Fibroblast of skin of scalp (primary cell): ENCODE data around the gene USP36.
A peak's percentile ranks its signal among the peaks of the same experiment; 100 is the strongest.
"Not testable (repeated sequence)": the region's sequence is repeated elsewhere in the genome, so short reads cannot be mapped to it uniquely, and the experiment has no call there.

Source experiments
- DNase-seq: peaks from one replicate; pipeline ENCODE4 v3.0.0-alpha.2; 2013

The USP36 gene

GRCh38 chr17:78790552-78790951, 50.1 kb downstream of the USP36 start:
- DNase-seq: no peak

- peak; percentile 84 for DNase-seq
Observed at GRCh38 chr17:78789663-78790181, 50.9 kb downstream of the USP36 start.

GRCh38 chr17:78789149-78789662, 51.4 kb downstream of the USP36 start:
- DNase-seq: no peak

GRCh38 chr17:78788451-78788850, 52.2 kb downstream of the USP36 start:
- no peak for DNase-seq

- no peak for DNase-seq
Observed at GRCh38 chr17:78787444-78787843, 53.2 kb downstream of the USP36 start.

GRCh38 chr17:78785663-78786057, 55.0 kb downstream of the USP36 start:
- DNase-seq: no peak

GRCh38 chr17:78785011-78785662, 55.5 kb downstream of the USP36 start:
- no peak for DNase-seq

GRCh38 chr17:78784352-78784751, 56.3 kb downstream of the USP36 start:
- no peak for DNase-seq

- DNase-seq: no peak
Observed at GRCh38 chr17:78783711-78784324, 56.8 kb downstream of the USP36 start.

GRCh38 chr17:78781893-78782304, 58.7 kb downstream of the USP36 start, which contains the start of gene CYTH1:
CYTH1 (minus strand) TSS chr17:78782273; CDS start chr17:78782223, 50 bp downstream.
- DNase-seq: no peak

GRCh38 chr17:78781104-78781892, 59.3 kb downstream of the USP36 start:
- peak; percentile 23 for DNase-seq

- no peak for DNase-seq
Observed at GRCh38 chr17:78780335-78780734, 60.3 kb downstream of the USP36 start.

GRCh38 chr17:78779850-78780249, 60.8 kb downstream of the USP36 start:
- no peak for DNase-seq

- not testable (repeated sequence) for DNase-seq
Observed at GRCh38 chr17:78779286-78779651, 61.3 kb downstream of the USP36 start.

GRCh38 chr17:78777881-78778280, 62.7 kb downstream of the USP36 start:
- no peak for DNase-seq

- no peak for DNase-seq
Observed at GRCh38 chr17:78774956-78775571, 65.5 kb downstream of the USP36 start.

GRCh38 chr17:78774453-78774852, 66.2 kb downstream of the USP36 start:
- no peak for DNase-seq

- no peak for DNase-seq
Observed at GRCh38 chr17:78771758-78772382, 68.7 kb downstream of the USP36 start.

GRCh38 chr17:78769196-78769773, 71.3 kb downstream of the USP36 start:
- DNase-seq: no peak

GRCh38 chr17:78767806-78768205, 72.8 kb downstream of the USP36 start:
- DNase-seq: no peak

- no peak for DNase-seq
Observed at GRCh38 chr17:78766743-78767294, 73.8 kb downstream of the USP36 start.

- no peak for DNase-seq
Observed at GRCh38 chr17:78766225-78766624, 74.4 kb downstream of the USP36 start.
